Gastroesophageal sphincter (tissue), 4 donors: Measurements from ENCODE around the gene SLFN14. TPM values are rescaled to one million over a fixed set of nuclear protein-coding genes. Genes with fewer than 3 reads are reported as not detected.
"Not testable (repeated sequence)": the region's sequence is repeated elsewhere in the genome, so short reads cannot be mapped to it uniquely, and the experiment has no call there.

Experiments
- ATAC-seq: fragments of 150-250 bp; one replicate; pipeline ENCODE4 v1.9.1; 2016; ENCODE audit warnings: mild to moderate bottlenecking, moderate library complexity
- H3K27ac ChIP-seq, 4 donors: fragments of 200-600 bp; sonication (generic) in 3 of 4; 1 replicate in 3 of 4; 2 replicates in 1 of 4; pipeline ENCODE4 v1.5.1; 2016 to 2019
- H3K27me3 ChIP-seq: fragments of 200-600 bp; sonication (generic); one replicate; pipeline ENCODE4 v1.5.1; 2019
- H3K36me3 ChIP-seq, 2 donors: fragments of 200-600 bp; sonication (generic); one replicate each; pipeline ENCODE4 v1.5.1; 2019; ENCODE audit warnings: control low read depth in 1 of 2
- H3K4me1 ChIP-seq, 3 donors: fragments of 200-600 bp; sonication (generic); 1 replicate in 2 of 3; 2 replicates in 1 of 3; pipeline ENCODE4 v1.5.1; 2016 to 2019; ENCODE audit warnings: control low read depth in 2 of 3
- H3K4me3 ChIP-seq, 2 donors: fragments of 200-600 bp; sonication (generic); one replicate each; pipeline ENCODE4 v1.5.1; 2019; ENCODE audit warnings: mild to moderate bottlenecking in 1 of 2, moderate library complexity in 1 of 2
- H3K9me3 ChIP-seq, 3 donors: fragments of 200-600 bp; sonication (generic); one replicate each; pipeline ENCODE4 v1.5.1; 2017 to 2019; ENCODE audit warnings: control low read depth in 2 of 3
- CTCF ChIP-seq, 4 experiments: fragments of 200-600 bp in 2 of 4; fragments of 450-650 bp in 2 of 4; sonication (generic) in 1 of 4; IDR thresholded peaks; one replicate each; pipeline ENCODE4 v1.5.1; 2017 to 2019; ENCODE audit warnings: antibody characterized with exemption in 4 of 4, mild to moderate bottlenecking in 2 of 4, moderate library complexity in 2 of 4
- EP300 ChIP-seq: sonication (generic); formaldehyde crosslinking; IDR thresholded peaks from one replicate; pipeline ENCODE4 v1.6.1; 2017; ENCODE audit warnings: antibody characterized with exemption, mild to moderate bottlenecking
- POLR2A ChIP-seq, 2 donors: fragments of 450-650 bp; IDR thresholded peaks; one replicate each; pipeline ENCODE4 v1.6.1; 2017; ENCODE audit warnings: antibody characterized with exemption in 2 of 2, mild to moderate bottlenecking in 2 of 2, moderate library complexity in 1 of 2
- POLR2AphosphoS5 ChIP-seq: sonication (generic); formaldehyde crosslinking; IDR thresholded peaks from one replicate; pipeline ENCODE4 v1.6.1; 2017; ENCODE audit warnings: antibody characterized with exemption
- WGBS, 2 donors: methylation state at CpG; one replicate each; pipeline ENCODE4 v1.1.5; 2018; ENCODE audit warnings: low coverage in 1 of 2; 5-methylcytosine and 5-hydroxymethylcytosine counted together
- total RNA-seq, 4 donors: library from RNA; depleted of rRNA; stranded (reverse); fragments of >200 nt; gene quantifications; one replicate each; pipeline ENCODE4 v1.1.0, GENCODE V29; 2016

The SLFN14 gene
- total RNA-seq, 4 donors from 2014 or later: not detected

- Histone ChIP-seq H3K9me3 (no peaks in the 10 kb centered on the region), H3K27ac (peak overlapping the region; percentile 74 to 93 (median 88)), H3K36me3 (peaks cover 0 to 31% of the 10 kb centered on the region in 2 donors), H3K4me1 (peaks cover 0 to 24% (median 12%) of the 10 kb centered on the region in 3 donors), H3K4me3 (peak overlapping the region; percentile 66), H3K27me3 (no peaks in the 10 kb centered on the region)
- ATAC-seq: no peak
- WGBS, 2 donors: 0 to 5% methylated on average over 2 to 8 of the region's 8 CpGs
- TF ChIP-seq POLR2AphosphoS5 (no peak), POLR2A (IDR thresholded peaks at IDR 0.05) (no peak), EP300 (no peak), CTCF (IDR thresholded peaks at IDR 0.05) (no peak)
These were observed 17.2 kb upstream of the SLFN14 start for GRCh38 chr17:35577830-35578196.

DNA sequence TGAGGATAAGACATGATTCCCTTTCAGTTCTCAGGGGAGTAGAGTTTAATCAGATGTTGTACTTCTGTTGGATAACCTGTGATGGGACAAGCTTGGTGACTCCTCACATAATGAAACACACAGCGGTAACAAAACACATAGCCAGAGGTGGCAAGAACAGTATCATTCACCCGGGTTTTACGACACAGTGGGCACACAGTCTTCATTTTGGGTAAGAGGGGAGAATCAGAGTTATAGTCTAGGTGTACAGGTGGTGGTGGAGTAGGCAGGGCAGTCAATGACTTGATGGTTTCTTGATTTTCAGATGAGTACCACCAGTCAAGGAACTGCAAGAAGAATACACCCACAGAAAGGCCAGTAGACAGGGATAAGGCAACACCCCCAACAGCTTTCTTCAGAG is 15.1 kb upstream of the SLFN14 start:
- 91 to 93% methylated on average over 3 of the region's 3 CpGs for WGBS, 2 donors
- H3K4me3 ChIP-seq: no peak overlapping the region
- no peak overlapping the region for H3K27ac ChIP-seq
- peaks cover 0 to 31% (median 12%) of the 10 kb centered on the region in 3 donors for H3K4me1 ChIP-seq
- H3K36me3 ChIP-seq: peaks cover 0 to 36% of the 10 kb centered on the region in 2 donors
- TF ChIP-seq POLR2A (IDR thresholded peaks at IDR 0.05) (no peak), POLR2AphosphoS5 (no peak), CTCF (IDR thresholded peaks at IDR 0.05) (no peak), EP300 (no peak)
- no peak for ATAC-seq
- no peaks in the 10 kb centered on the region for H3K27me3 ChIP-seq
- no peaks in the 10 kb centered on the region for H3K9me3 ChIP-seq

DNA sequence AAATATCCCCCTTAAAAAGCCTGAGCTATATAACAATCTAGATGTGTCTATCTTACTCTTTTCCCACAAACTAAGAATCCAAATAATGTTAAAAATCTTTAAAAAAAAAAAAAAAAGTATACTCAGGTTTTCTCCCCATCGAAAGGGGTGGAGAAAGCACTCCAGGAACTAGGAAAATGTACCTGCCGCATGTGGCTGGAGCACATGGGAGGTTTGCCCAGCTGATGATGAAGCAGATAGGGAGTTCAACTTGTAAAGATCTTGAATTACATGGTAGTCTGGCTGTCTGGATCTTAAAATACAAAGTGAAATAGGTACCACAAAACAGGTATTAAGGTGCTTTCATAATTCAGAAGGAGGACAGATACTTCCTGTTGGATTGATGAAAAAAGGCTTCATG is 8.8 kb upstream of the SLFN14 start:
- Histone ChIP-seq H3K27ac (no peak overlapping the region), H3K36me3 (peaks cover 0 to 14% of the 10 kb centered on the region in 2 donors), H3K27me3 (no peaks in the 10 kb centered on the region), H3K4me3 (no peak overlapping the region), H3K4me1 (peaks cover 0 to 35% (median 19%) of the 10 kb centered on the region in 3 donors), H3K9me3 (no peaks in the 10 kb centered on the region)
- 79 to 94% methylated on average over 2 of the region's 2 CpGs for WGBS, 2 donors
- TF ChIP-seq EP300 (no peak), POLR2A (IDR thresholded peaks at IDR 0.05) (no peak), POLR2AphosphoS5 (no peak), CTCF (IDR thresholded peaks at IDR 0.05) (no peak)
- no peak for ATAC-seq

- H3K4me3 ChIP-seq: peak overlapping the region; percentile 68 to 85
- H3K36me3 ChIP-seq: peaks cover 0 to 6% of the 10 kb centered on the region in 2 donors
- no peaks in the 10 kb centered on the region for H3K27me3 ChIP-seq
- TF ChIP-seq POLR2AphosphoS5 (no peak), CTCF (IDR thresholded peaks at IDR 0.05) (no peak), EP300 (no peak), POLR2A (IDR thresholded peaks at IDR 0.05) (no peak)
- no peaks in the 10 kb centered on the region for H3K9me3 ChIP-seq
- peak overlapping the region; percentile 73 to 88 (median 81) for H3K27ac ChIP-seq
- ATAC-seq: no peak
- H3K4me1 ChIP-seq: peaks cover 0 to 35% (median 19%) of the 10 kb centered on the region in 3 donors
- WGBS, 2 donors: 17 to 34% methylated on average over 12 to 13 of the region's 15 CpGs
These were observed 7.9 kb upstream of the SLFN14 start for GRCh38 chr17:35568561-35568960.

GRCh38 chr17:35566968-35567367 is 6.3 kb upstream of the SLFN14 start:
- H3K4me1 ChIP-seq: peaks cover 0 to 35% (median 19%) of the 10 kb centered on the region in 3 donors
- H3K4me3 ChIP-seq: peak overlapping the region in 1 of 2 donors; percentile 68
- ATAC-seq: no peak
- TF ChIP-seq POLR2AphosphoS5 (no peak), CTCF (IDR thresholded peaks at IDR 0.05) (no peak), EP300 (no peak), POLR2A (IDR thresholded peaks at IDR 0.05) (no peak)
- H3K9me3 ChIP-seq: no peaks in the 10 kb centered on the region
- WGBS, 2 donors: 80% methylated on average over 3 to 4 of the region's 11 CpGs
- peak overlapping the region in 1 of 4 donors; percentile 82 for H3K27ac ChIP-seq
- H3K36me3 ChIP-seq: no peaks in the 10 kb centered on the region
- H3K27me3 ChIP-seq: peaks cover 9% of the 10 kb centered on the region

DNA sequence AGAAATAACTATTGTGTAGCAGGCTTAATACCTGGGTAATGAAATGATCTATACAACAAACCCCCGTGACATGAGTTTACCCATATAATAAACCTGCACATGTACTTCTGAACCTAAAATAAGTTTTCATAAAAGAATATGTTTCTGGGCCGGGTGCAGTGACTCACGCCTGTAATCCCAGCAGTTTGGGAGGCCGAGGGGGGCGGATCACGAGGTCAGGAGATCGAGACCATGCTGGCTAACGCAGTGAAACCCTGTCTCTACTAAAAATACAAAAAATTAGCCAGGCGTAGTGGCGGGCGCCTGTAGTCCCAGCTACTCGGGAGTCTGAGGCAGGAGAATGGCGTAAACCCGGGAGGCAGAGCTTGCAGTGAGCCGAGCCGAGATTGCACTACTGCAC is 2.6 kb upstream of the SLFN14 start:
- 85% methylated on average over 13 to 16 of the region's 16 CpGs for WGBS, 2 donors
- H3K9me3 ChIP-seq, ATAC-seq, H3K4me1 ChIP-seq, H3K36me3 ChIP-seq, H3K27ac ChIP-seq, H3K4me3 ChIP-seq: not testable (repeated sequence)
- H3K27me3 ChIP-seq: peaks cover 26% of the 10 kb centered on the region
